Stomach (tissue), 9 donors: ENCODE results near the gene SCAMP2. TPM values are rescaled to one million over a fixed set of nuclear protein-coding genes. Genes with fewer than 3 reads are reported as not detected.
A peak's percentile ranks its signal among the peaks of the same experiment; 100 is the strongest.

Source experiments
- DNase-seq, 2 donors: peaks; one replicate each; pipeline versions ENCODE4 v3.0.0 to v3.0.0-alpha.2; 2013 to 2019
- H3K27ac ChIP-seq, 5 donors: fragments of 200-600 bp in 4 of 5; sonication (generic) in 4 of 5; one replicate each; pipeline ENCODE4 v1.5.1; 2013 to 2019; ENCODE audit warnings: mild to moderate bottlenecking in 1 of 5, moderate library complexity in 1 of 5
- H3K27me3 ChIP-seq, 3 donors: fragments of 200-600 bp; sonication (generic); one replicate each; pipeline ENCODE4 v1.5.1; 2017 to 2019; ENCODE audit warnings: mixed run types in 1 of 3
- H3K36me3 ChIP-seq, 4 donors: fragments of 200-600 bp; sonication (generic); 1 replicate in 3 of 4; 2 replicates in 1 of 4; pipeline ENCODE4 v1.5.1; 2016 to 2019
- H3K4me1 ChIP-seq, 4 donors: fragments of 200-600 bp; sonication (generic); one replicate each; pipeline ENCODE4 v1.5.1; 2016 to 2019
- H3K4me3 ChIP-seq, 4 donors: fragments of 200-600 bp; sonication (generic) in 3 of 4; one replicate each; pipeline ENCODE4 v1.5.1; 2016 to 2019; ENCODE audit warnings: mild to moderate bottlenecking in 1 of 4
- H3K9me3 ChIP-seq, 4 donors: fragments of 200-600 bp; sonication (generic); one replicate each; pipeline ENCODE4 v1.5.1; 2016 to 2019
- CTCF ChIP-seq, 7 experiments: fragments of 450-650 bp in 4 of 7; fragments of 200-600 bp in 3 of 7; sonication (generic) in 3 of 7; IDR thresholded peaks; one replicate each; pipeline ENCODE4 v1.5.1; 2016 to 2019; ENCODE audit warnings: antibody characterized with exemption in 7 of 7, control low read depth in 2 of 7, mild to moderate bottlenecking in 1 of 7
- EP300 ChIP-seq: sonication (generic); formaldehyde crosslinking; IDR thresholded peaks from one replicate; pipeline ENCODE4 v1.6.1; 2017; ENCODE audit warnings: antibody characterized with exemption
- POLR2A ChIP-seq, 4 donors: fragments of 450-650 bp; IDR thresholded peaks; one replicate each; pipeline ENCODE4 v1.6.1; 2016; ENCODE audit warnings: antibody characterized with exemption in 4 of 4, control low read depth in 2 of 4, mild to moderate bottlenecking in 1 of 4, moderate library complexity in 1 of 4
- POLR2AphosphoS5 ChIP-seq, 3 donors: sonication (generic); formaldehyde crosslinking; IDR thresholded peaks; one replicate each; pipeline ENCODE4 v1.6.1; 2016; ENCODE audit warnings: antibody characterized with exemption in 3 of 3
- WGBS, 5 donors: extraction: QIAGEN DNeasy Blood & Tissue Kit in 3 of 5; methylation state at CpG; one replicate each; pipeline versions ENCODE4 v1.1.5 to v1.1.7; 2013 to 2018; 5-methylcytosine and 5-hydroxymethylcytosine counted together
- intact Hi-C: fragments of 100-400 bp; cut with DNase I; formaldehyde crosslinking; loops from one replicate; pipeline ENCODE4 v1.15.1; 2023; ENCODE audit warnings: low total_unique reads
- polyA plus RNA-seq, 3 donors: library from polyadenylated mRNA; stranded (reverse); fragments of 200-250 nt; gene quantifications; one replicate each; pipeline ENCODE4 v1.2.3, GENCODE V29; 2013
- small RNA-seq, 4 donors: library from RNA; depleted of rRNA; stranded (forward); fragments of <200 nt; gene quantifications; one replicate each; pipeline ENCODE3, GENCODE V24; 2016
- total RNA-seq, 5 donors: library from RNA; depleted of rRNA; stranded (reverse); fragments of >200 nt; gene quantifications; one replicate each; pipeline versions ENCODE4 v1.1.0 to v1.2.3, GENCODE V29; 2014 to 2016
- donor health status: healthy with polysubstance abuse.
- donor health status: Bipolar disorder and iron deficiency.
- donor health status: healthy.

SCAMP2 gene
- total and polyA plus RNA-seq, 8 donors: 16.8 to 134 (median 38.9) TPM

- Histone ChIP-seq H3K4me1 (peaks cover 41 to 92% (median 70%) of the 10 kb centered on the region in 4 donors), H3K27ac (no peak overlapping the region), H3K36me3 (peaks cover 12 to 46% (median 31%) of the 10 kb centered on the region in 4 donors), H3K4me3 (no peak overlapping the region), H3K27me3 (no peaks in the 10 kb centered on the region), H3K9me3 (no peaks in the 10 kb centered on the region)
- intact Hi-C loops: no loop called here
- DNase-seq: no peak
- no peak for TF ChIP-seq POLR2AphosphoS5 (IDR thresholded peaks at IDR 0.05)
- no peak for TF ChIP-seq EP300
- no peak for TF ChIP-seq CTCF (IDR thresholded peaks at IDR 0.05)
- TF ChIP-seq POLR2A (IDR thresholded peaks at IDR 0.05): no peak
- 86 to 91% (median 87%) methylated on average over 14 of the region's 14 CpGs for WGBS, 5 donors
Observed at GRCh38 chr15:74795966-74796625, 77.1 kb downstream of the SCAMP2 start.

GRCh38 chr15:74794970-74795349 is 78.2 kb downstream of the SCAMP2 start:
- Histone ChIP-seq H3K27me3 (no peaks in the 10 kb centered on the region), H3K27ac (no peak overlapping the region), H3K4me3 (no peak overlapping the region), H3K4me1 (peaks cover 50 to 95% (median 72%) of the 10 kb centered on the region in 4 donors), H3K9me3 (no peaks in the 10 kb centered on the region), H3K36me3 (peaks cover 5 to 35% (median 22%) of the 10 kb centered on the region in 4 donors)
- DNase-seq: no peak
- TF ChIP-seq EP300 (no peak), POLR2AphosphoS5 (IDR thresholded peaks at IDR 0.05) (no peak), CTCF (IDR thresholded peaks at IDR 0.05) (no peak), POLR2A (IDR thresholded peaks at IDR 0.05) (no peak)
- 90 to 96% (median 93%) methylated on average over 9 of the region's 9 CpGs for WGBS, 5 donors
- intact Hi-C loops: no loop called here

GRCh38 chr15:74794248-74794969 is 78.8 kb downstream of the SCAMP2 start:
- 82 to 94% (median 84%) methylated on average over 5 to 7 of the region's 9 CpGs for WGBS, 5 donors
- no peaks in the 10 kb centered on the region for H3K27me3 ChIP-seq
- peaks cover 50 to 95% (median 72%) of the 10 kb centered on the region in 4 donors for H3K4me1 ChIP-seq
- H3K4me3 ChIP-seq: no peak overlapping the region
- H3K9me3 ChIP-seq: no peaks in the 10 kb centered on the region
- H3K36me3 ChIP-seq: peaks cover under 1 to 30% (median 16%) of the 10 kb centered on the region in 4 donors
- intact Hi-C loops: no loop called here
- TF ChIP-seq EP300 (no peak), POLR2AphosphoS5 (IDR thresholded peaks at IDR 0.05) (no peak), CTCF (IDR thresholded peaks at IDR 0.05) (no peak), POLR2A (IDR thresholded peaks at IDR 0.05) (no peak)
- peak overlapping the region in 1 of 5 donors; percentile 9 for H3K27ac ChIP-seq
- DNase-seq: no peak

Small RNA genes within 50 kb of the gene (small RNA-seq; reads per million reads assigned to genes)
- gene CPLX3 (0 reads per million in 4 donors), gene MIR6882 (0 to 0.89 (median 0.47) reads per million in 4 donors)

Other genes starting within 250 kb of the SCAMP2 start
- gene EDC3, start 177.3 kb downstream of the SCAMP2 start, total RNA-seq: 10 to 100 TPM; 12.1 to 42.6 (median 17.4) TPM
- 10 to 100 TPM in 2 of 3 donors, 1 to 10 TPM in 1; 8.8 to 10.5 (median 10.2) TPM for gene EDC3, start 177.3 kb downstream of the SCAMP2 start, polyA plus RNA-seq
- under 1 TPM in 3 of 5 donors, not detected in 2; 0.37 to 0.58 (median 0.43) TPM for gene CYP1A1, start 147.8 kb downstream of the SCAMP2 start, total RNA-seq
- under 1 TPM in 1 of 3 donors, not detected in 2; 0.20 TPM for gene CYP1A1, start 147.8 kb downstream of the SCAMP2 start, polyA plus RNA-seq
- gene CYP1A2, start 124.5 kb downstream of the SCAMP2 start, total RNA-seq: not detected
- gene CYP1A2, start 124.5 kb downstream of the SCAMP2 start, polyA plus RNA-seq: not detected
- 10 to 100 TPM; 15.2 to 61.0 (median 20.7) TPM for gene CSK, start 91.3 kb downstream of the SCAMP2 start, total RNA-seq
- 10 to 100 TPM; 21.8 to 33.4 (median 26.2) TPM for gene CSK, start 91.3 kb downstream of the SCAMP2 start, polyA plus RNA-seq
- 10 to 100 TPM in 1 of 5 donors, 1 to 10 TPM in 1, not detected in 3; 5.9 to 83.5 TPM for gene LMAN1L, start 60.5 kb downstream of the SCAMP2 start, total RNA-seq
- gene LMAN1L, start 60.5 kb downstream of the SCAMP2 start, polyA plus RNA-seq: not detected
- gene CPLX3, start 46.7 kb downstream of the SCAMP2 start, total RNA-seq: 10 to 100 TPM in 2 of 5 donors, not detected in 3; 37.5 to 57.8 TPM
- 1 to 10 TPM in 1 of 3 donors, under 1 TPM in 1, not detected in 1; 0.61 to 1.4 TPM for gene CPLX3, start 46.7 kb downstream of the SCAMP2 start, polyA plus RNA-seq
- gene ULK3, start 30.2 kb downstream of the SCAMP2 start, total RNA-seq: 100 to 1,000 TPM in 2 of 5 donors, 10 to 100 TPM in 3; 25.0 to 251 (median 50.7) TPM
- 10 to 100 TPM; 19.4 to 42.4 (median 24.0) TPM for gene ULK3, start 30.2 kb downstream of the SCAMP2 start, polyA plus RNA-seq
- gene MPI, start 16.7 kb upstream of the SCAMP2 start, total RNA-seq: 10 to 100 TPM; 17.0 to 35.7 (median 20.4) TPM
- gene MPI, start 16.7 kb upstream of the SCAMP2 start, polyA plus RNA-seq: 10 to 100 TPM; 18.4 to 20.7 (median 20.3) TPM
- gene FAM219B, start 33.5 kb upstream of the SCAMP2 start, total RNA-seq: 10 to 100 TPM; 12.3 to 85.3 (median 49.5) TPM
- 10 to 100 TPM; 16.9 to 35.2 (median 28.9) TPM for gene FAM219B, start 33.5 kb upstream of the SCAMP2 start, polyA plus RNA-seq
- 100 to 1,000 TPM in 2 of 5 donors, 10 to 100 TPM in 3; 44.0 to 156 (median 61.1) TPM for gene COX5A, start 64.7 kb upstream of the SCAMP2 start, total RNA-seq
- 100 to 1,000 TPM; 298 to 516 (median 464) TPM for gene COX5A, start 64.7 kb upstream of the SCAMP2 start, polyA plus RNA-seq
- gene RPP25, start 83.4 kb upstream of the SCAMP2 start, total RNA-seq: 10 to 100 TPM in 1 of 5 donors, 1 to 10 TPM in 4; 2.8 to 59.4 (median 7.6) TPM
- 10 to 100 TPM in 1 of 3 donors, 1 to 10 TPM in 2; 8.7 to 10.1 (median 9.3) TPM for gene RPP25, start 83.4 kb upstream of the SCAMP2 start, polyA plus RNA-seq
- gene SCAMP5, start 122.2 kb upstream of the SCAMP2 start, total RNA-seq: 10 to 100 TPM in 3 of 5 donors, 1 to 10 TPM in 2; 1.8 to 70.1 (median 13.4) TPM
- 10 to 100 TPM in 2 of 3 donors, 1 to 10 TPM in 1; 8.8 to 12.7 (median 12.4) TPM for gene SCAMP5, start 122.2 kb upstream of the SCAMP2 start, polyA plus RNA-seq
- 10 to 100 TPM in 4 of 5 donors, 1 to 10 TPM in 1; 3.2 to 74.1 (median 35.7) TPM for gene PPCDC, start 150.2 kb upstream of the SCAMP2 start, total RNA-seq
- 10 to 100 TPM; 19.7 to 24.6 (median 21.0) TPM for gene PPCDC, start 150.2 kb upstream of the SCAMP2 start, polyA plus RNA-seq